T-helper 22 cell (primary cell): ENCODE data around the gene NEK1.

Source experiments
- DNase-seq: peaks from one replicate; pipeline ENCODE4 v3.0.0-alpha.2; 2020; ENCODE audit warnings: low read depth

NEK1 gene

DNA sequence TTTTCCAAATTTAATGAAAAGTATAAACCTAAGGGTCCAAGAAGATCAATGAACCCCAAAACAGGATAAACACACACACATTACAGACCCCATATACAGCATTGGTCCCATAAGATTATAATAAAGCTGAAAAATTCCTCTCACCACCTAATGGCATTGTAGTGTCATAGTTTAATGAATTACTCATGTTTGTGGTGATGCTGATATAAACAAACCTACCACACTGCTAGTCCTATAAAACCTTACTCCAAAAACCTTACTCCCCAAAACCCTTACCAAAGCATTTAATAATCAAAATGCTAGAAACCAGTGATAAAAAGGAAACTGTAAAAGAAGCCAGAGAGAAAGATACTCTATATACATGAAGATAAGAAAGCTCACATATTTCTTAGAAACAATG lies 193.5 kb downstream of the NEK1 start:
- DNase-seq: no peak

DNA sequence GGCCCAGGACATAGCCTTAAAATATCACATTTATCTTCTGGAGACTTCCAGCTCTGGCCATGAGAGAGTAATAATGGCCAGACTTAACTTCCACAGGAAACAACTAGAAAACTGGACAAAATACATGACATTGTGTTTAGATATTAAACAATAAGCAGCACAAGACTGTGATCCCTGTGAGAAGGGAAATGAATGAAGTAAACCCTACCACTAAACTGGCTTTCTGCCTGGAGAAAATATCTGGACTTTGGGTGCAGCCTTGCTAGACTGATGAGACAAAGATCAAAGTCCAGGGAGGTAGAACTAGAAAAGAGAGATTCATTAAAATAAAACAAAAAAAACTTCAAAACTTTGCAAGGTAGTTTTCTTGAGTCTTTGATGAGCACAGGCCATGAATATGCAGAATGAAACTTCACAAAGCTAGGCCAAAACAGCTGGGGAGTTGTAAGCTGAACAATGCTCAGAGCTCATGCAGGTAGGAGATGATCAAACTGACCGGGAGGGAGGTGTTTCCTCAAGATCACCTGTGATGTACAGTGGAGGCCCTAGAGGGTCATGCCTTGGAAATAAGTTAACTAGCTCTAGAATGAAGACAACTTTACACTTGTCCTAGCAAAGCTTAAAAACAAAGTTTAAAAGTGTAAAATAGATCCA lies 194.6 kb downstream of the NEK1 start:
- DNase-seq: no peak

DNA sequence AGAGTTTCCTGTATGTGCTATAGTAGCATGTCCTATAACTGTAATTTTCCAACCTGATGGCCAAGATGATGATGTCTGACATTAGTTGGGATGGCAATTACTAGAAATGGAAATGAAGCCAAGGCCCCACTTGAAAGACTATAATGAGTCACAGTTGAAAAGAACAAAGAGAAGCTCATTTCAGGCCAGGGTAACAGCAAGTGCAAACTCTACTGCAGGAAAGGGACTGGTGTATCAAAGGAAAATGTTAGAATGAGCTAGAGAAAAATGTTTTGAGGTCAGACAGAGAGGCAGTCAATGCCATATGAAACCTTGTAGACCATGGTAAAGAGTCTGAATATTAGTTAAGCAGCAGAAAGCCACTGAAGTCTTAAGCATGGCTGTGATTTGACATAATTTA lies 195.4 kb downstream of the NEK1 start:
- no peak for DNase-seq

DNA sequence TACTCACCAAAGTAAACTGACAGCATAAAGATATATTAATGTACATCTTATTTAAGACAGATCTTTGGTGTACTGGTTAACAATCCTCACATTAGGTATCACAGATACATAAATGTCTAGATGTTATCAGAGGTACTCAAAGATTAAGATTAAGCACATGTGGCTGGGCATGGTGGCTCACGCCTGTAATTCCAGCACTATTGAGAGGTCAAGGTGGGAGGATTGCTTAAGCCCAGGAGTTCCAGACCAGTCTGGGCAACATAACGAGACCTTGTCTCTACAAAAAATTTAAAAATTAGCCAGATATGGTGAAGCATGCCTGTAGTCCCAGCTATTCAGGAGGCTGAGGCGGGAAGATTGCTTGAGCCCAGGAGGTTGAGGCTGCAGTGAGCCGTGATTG lies 195.9 kb downstream of the NEK1 start:
- no peak for DNase-seq

DNA sequence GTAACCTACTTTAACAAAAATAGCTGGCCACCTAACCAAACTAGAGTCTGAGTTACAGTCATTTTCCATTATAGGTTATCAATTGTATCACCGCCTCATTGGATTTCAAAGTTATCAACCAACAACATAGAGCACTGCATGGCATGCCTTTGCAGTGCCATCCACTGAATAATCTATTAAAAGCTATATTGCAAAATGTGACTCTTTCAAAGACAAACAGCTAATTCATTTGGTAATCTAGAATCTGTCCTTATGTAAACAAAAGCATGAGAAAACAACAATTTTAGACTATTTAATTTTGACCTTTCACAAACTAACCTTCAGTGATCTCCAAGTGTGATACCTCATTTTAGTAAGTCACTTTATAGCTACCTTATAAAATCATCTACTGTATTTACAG lies 197.5 kb downstream of the NEK1 start:
- no peak for DNase-seq

DNA sequence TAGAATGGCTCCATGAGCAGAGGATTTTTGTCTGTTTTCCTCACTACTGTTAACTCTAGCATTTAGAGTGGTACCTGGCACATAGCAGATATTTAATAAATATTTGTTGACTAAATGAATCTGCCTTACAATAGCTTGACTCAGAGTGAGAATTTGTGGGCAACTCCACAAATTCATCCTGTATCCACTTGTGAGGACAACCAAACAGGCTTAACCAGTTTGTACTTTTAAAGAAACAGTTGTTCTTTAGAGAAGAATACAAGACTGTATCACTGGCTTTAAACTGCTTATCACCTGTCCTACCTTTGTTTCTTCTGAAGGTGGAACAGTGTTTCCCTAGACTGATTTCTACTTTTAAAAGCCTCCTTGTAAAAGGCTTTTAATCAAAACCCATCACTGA lies 200.3 kb downstream of the NEK1 start:
- DNase-seq: no peak

DNA sequence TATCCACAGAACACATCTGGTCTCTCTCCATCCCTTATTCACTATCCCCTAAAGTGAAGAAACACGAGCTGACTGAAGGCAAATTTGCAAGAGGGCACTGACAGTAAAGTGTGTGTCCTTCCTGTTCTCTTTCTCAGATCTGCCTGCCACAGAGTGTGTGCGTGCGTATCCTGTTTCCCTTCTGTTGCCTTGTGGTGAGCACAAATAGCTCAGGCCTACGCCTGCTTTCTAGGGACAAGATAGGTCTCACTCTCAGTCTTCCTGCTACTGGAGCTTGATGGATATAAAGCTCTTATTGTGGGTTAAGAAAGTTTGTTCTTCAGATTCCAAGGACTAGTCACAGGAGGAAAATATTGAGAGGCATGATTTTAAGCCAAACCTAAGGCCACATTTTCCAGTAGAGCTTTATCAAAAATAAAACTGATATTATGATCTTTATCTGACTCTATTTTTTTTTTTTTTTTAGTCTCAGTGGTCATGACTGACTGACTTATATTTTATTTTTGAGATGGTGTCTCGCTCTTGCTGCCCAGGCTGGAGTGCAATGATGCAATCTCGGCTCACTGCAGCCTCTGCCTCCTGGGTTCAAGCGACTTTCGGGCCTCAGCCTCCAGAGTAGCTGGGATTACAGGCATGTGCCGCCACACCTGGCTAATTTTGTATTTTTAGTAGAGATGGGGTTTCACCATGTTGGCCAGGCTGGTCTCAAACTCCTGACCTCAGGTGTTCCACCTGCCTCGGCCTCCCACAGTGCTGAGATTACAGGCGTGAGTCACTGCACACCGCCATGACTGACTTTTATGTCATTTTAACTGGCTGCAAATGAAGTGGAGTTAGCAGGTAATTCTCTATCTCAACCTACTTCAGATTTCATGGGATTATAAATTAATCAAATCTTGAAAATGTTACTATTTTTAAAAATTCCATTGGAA lies 201.3 kb downstream of the NEK1 start:
- DNase-seq: peak; percentile 1

DNA sequence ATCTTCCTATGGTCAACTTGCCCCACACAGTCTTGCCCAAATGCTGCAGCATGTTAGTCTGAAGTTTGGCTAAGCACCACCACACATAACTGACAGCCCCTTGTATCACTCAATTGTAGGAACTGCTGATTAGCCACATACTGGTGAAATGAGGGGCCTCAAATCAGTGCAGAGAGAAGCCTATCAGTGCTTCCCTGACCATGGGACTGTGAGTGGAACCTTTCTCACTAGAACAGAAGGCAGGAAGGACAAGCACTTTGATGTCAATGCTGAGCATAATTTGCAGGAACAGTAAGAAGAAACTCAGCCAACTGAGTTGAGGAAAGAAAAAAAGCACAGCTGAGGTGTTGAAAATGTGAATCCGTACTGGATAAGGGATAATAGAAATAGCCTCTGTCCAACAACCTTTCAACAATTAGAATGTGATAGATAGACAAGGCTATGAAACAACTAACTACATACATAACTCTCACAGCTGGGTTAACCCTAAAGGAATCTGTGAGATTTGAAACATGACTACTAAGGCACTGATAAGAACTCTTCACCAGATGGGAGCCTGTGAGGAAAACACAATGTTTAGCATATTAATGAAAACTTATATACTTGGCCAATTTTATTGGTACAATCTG lies 205.1 kb downstream of the NEK1 start:
- no peak for DNase-seq

DNA sequence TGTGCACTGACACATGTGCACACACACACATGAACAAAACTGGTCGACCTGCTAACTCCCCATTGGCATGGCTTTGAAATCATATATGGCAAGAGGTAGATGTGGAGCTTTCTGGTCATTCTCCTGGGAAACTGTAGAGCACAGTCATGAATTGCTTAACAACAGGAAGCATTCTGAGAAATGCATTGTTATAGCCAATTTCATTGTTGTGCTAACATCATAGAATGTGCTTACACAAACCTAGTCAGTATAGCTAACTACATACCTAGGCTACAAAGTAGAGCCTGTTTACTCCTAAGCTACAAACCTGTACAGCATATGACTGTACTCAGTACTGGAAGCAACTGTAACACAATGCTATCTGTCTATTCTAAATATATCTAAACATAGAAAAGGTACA lies 207.4 kb downstream of the NEK1 start:
- DNase-seq: no peak

DNA sequence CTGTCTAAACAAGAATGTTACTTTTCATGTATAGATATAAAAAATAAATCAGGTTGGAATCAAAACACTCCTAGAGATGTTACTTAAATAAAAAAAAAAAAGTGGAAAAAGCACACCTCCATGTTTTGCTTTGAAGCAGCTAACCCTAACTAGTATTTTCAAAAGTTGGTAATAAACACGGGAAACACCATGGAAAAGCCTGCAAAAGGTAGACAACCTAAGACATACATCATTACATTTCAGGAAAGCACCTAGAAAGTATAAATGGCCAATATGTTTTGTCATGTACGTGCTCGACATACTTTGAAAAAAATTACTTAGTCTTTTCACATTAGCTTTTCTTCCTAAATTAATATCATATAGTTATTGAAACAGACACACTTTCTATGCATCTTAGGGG lies 211.6 kb downstream of the NEK1 start:
- no peak for DNase-seq

DNA sequence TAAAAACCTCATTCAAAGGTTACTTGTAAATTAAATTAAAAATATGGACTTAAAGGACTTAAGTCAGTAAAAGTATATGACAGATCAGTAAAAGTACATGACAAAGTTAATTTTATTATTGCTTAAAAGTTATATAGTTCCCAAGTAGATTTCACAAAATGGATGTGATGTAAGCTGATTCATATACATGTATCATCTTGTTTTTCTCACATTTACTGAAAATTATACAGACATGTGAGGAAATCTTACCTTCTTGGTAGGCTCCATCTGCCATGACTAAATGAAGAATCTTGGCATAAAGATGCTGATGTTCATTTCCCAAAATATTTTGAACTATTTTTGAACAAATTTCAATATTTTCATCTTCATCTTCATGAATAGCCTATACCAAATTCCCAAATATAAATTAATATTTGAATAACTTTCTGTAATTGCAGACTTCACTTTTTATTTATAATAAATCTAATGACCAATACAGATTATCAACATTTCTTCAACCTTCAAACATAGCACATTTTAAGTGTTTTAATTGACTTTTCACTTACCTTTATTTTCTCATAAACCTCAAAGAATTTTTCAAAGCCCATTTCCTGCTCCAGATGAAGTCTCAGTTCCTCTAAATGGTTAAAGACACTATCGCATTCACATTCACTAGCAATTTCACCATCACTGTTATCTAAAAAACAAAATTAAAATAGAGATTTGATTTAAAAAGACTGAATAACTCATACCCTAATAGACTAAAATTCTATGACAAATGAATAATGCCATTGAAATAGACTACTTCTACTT lies 212.2 kb downstream of the NEK1 start:
- DNase-seq: no peak

DNA sequence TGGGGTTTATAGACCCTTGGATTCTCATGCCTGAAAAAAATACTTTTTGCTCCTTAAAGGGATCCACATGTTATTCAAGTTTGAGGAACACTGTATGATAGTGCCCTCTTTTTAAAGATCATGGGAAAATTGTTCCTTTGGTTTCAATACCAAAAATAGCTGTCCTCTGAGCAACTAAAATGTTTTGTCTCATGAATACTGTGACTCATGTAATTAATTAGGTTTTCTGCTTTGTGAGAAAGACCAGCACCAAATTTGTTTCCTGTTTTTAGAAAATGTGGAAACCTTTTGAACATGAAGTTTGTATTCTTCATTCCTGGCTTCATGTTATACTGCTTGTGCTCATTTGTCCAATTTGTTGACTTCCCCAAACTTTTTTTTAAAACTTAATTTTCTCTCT lies 214.1 kb downstream of the NEK1 start:
- DNase-seq: no peak

DNA sequence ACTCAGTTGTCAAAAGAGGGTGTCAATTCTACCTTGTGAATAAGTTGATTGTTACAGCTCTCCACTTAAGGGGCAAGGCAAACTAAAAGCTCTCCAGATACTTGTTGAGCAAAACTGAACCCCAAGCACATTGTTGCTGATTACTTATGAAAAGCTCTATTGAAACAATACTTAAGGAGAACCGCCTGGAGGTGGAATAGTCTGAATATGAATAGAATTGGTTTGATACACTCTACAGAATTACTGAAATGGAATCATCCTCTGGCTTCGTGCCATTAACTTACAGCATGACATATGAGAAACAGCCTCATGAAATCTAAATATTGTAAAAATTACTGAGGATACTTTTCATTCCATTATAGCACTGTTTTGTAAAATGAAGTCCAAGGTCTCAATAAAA lies 214.6 kb downstream of the NEK1 start:
- no peak for DNase-seq

DNA sequence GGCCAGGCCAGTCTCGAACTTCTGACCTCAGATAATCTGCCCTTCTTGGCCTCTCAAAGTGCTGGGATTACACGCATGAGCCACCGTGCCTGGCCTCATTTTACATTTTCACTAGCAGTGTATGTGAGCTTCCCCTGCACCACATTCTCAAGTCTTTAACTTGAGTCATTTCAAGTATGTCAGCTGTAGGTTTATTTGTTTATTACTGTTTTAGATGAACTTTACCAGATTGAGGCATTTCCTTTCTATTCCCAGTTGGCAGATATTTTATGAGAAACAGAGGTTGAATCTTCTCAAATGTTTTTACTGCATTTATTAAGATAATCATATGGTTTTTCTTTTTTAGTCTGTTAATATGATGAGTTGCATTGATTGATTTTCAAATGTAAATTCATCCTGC lies 227.0 kb downstream of the NEK1 start:
- no peak for DNase-seq

DNA sequence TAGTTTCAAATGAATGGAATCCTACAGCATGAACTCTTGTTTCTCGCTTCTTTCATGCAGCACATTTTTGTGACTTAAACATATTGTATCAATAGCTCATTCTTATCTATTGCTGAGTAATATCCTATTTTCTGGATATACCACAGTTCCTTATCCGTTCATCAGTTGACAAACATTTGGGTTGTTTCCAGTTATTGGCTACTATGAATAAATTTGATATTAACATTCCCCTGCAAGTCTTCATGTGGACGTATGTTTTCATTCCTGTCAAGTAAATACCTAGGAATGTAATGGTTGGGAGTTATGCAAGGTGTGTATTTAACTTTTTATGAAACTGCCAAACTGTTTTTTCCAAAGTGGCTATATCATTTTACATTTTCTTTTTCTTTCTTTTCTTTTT lies 227.6 kb downstream of the NEK1 start:
- no peak for DNase-seq

DNA sequence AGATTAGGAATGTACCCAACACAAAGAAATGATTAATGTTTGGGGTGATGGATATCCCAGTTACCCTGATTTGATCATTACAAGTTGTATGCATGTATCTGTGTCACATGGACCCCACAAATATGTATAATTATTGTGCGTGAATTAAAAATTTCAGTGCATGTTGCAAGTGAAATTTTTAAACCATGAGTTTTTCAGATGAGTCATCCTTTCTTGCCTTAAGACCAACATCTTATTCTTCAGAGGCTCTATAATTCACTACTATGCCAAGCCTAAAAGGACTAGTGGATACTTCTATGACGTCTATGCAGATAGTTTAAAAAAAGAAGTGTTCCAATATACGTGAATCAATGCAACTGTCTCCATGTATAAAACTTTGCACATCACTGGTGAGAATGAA lies 228.7 kb downstream of the NEK1 start:
- no peak for DNase-seq

DNA sequence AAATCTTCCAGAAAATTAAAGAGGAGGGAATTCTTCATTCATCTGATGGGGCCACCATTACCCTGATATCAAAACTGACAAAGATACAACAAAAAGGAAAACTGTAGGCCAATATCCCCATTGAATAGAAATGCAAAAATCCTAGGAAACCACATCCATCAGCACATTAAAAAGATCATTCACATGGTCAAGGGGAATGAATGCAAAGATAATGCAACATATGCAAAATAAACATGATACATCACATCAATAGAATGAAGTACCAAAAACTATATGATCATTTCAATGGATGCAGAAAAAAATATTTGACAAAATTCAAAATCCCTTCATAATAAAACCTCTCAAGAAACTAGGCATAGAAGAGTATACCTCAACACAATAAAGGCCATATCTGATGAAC lies 232.7 kb downstream of the NEK1 start:
- no peak for DNase-seq

DNA sequence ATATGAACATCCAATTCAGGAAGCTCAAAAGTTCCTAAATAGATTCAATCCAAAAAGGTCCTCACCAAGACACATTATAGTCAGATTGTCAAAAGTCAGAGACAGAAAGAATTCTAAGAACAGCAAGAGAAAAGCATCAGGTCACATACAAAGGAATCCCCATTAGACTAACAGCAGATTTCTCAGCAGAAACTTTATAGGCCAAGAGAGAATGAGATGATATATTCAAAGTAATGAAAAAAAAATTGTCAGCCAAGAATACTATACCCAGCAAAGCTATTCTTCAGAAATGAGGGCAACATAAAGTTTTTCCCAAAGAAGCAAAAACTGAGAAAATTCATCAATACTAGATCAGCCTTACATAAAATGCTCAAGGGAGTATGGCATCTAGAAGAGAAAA lies 235.0 kb downstream of the NEK1 start:
- no peak for DNase-seq

DNA sequence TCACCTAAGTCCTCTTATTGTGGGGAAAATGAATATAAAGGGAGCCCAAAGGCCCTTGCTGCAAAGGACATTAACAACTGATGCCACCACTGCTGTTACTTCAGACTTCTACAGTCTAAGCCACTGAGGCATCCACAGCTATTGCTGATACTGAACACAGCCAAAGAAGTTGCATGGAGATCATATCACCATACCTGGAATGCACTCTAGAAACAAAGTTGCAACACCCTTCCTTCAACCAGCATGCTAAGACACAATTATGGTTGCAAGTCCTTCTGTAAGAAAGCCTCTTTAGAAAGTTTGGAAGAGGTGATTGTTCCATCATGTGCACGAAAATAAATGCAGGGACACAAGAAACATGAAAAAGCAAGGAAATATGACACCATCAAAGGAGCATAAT lies 236.0 kb downstream of the NEK1 start:
- DNase-seq: no peak

DNA sequence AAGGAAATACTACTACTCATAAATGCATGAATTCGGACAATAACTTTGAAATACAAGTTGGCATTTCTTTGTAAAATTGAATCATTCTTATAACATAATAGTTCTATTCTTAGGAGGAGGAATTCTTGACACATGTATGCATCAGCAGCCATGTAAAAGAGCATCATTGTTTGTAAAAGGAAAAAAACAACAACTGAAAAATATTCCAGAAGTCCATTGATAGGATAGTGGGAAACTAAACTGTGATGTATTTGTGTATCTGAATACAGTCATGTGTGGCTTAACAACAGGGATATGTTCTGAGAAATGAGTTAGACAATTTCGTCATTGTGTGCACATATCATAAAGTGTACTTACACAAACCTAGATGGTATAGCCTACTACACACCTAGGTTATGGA lies 239.6 kb downstream of the NEK1 start:
- DNase-seq: no peak

DNA sequence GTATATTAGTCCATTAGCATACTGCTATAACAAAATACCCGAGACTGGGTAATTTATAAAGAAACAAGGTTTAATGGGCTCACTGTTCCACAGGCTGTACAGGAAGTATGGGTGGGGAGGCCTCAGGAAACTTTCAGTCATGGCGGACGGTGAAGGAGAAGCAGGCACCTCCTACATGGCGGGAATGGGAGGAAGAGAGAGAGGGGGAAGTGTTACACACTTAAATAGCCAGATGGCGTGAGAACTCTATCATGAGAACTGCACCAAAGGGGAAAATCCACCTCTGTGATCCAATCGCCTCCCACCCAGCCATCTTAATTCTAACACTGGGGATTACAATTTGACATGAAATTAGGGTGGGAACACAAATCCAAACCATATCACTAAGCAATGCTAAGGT lies 242.7 kb downstream of the NEK1 start:
- DNase-seq: no peak

DNA sequence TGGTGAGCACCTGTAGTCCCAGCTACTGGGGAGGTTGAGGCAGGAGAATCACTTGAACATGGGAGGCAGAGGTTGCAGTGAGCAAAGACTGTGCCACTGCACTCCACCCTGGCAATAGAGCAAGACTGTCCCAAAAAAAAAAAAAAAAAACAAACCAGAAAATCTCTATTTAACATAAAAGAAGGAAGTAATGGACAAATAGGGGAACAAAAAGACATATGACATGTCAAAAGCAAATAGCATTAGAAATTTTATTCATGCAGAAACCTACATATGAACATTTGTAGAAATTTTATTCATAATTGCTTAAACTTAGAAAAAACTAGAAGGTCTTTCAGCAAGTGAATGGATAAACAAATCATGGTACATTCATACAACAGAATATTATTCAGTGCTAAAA lies 244.6 kb downstream of the NEK1 start:
- DNase-seq: no peak

DNA sequence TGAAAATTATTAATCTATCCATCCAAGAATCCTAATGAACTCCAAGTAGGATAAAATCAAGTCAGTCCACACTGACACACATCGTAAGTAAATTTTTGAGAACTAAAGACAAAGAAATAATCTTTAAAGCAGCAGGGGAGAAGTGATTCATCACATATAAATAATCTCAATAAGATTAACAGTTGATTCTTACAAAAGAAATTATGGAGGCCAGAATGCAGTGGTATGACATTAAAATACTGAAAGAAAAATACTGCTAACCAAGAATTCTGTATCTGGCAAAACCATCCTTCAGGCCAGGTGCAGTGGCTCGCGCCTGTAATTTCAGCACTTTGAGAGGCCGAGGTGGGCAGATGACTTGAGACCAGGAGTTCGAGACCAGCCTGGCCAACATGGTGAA lies 245.6 kb downstream of the NEK1 start:
- no peak for DNase-seq
